ENCODE data around the gene SVIL.
"Not testable (repeated sequence)": the region's sequence is repeated elsewhere in the genome, so short reads cannot be mapped to it uniquely, and the experiment has no call there.

SVIL gene

DNA sequence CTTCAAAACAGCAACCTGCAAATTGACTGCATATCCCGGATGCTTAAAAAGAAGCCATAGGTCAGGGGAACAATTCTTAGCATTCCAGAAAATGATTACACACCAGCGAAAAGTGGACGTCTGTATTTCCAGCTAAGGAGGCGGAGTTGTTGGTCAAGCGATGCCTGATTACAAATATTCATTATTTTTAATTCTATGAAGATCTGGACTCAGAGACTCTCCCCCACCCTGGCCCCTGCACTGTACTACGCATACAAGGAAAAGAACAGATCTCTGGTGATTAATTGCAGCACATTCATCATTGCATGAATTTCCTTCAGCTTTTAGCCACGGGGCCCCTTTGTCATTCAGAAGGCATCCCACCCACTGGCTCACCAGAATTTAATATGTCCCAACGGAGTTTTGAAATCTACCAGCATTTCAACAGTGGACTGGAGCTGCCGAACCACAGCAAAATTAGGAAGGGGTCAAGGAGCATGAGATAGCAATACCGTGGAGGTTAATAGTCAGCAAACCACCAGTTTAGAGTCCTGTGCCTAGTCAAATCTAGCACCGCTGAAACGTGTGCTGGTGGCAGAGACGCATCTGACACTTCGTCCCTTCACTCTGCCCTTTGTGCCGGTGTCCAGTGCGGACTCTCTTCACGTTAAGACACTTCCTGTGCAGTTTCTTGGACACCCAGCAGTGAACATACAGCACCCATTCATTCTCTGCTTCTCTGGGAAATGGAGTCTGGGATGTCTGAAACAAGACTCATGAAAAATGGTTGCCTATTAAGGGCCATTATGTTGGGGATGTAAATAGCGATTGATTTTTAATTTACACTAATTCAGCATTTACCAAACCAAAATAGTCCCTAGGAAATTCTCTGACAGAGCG, 46.8 kb downstream of the SVIL start:
- in situ Hi-C loops (cut with MboI; ENCODE audit: low pct_unique_long_range_greater_than_20kb, low sequenced_read_pairs) = not testable (repeated sequence)

DNA sequence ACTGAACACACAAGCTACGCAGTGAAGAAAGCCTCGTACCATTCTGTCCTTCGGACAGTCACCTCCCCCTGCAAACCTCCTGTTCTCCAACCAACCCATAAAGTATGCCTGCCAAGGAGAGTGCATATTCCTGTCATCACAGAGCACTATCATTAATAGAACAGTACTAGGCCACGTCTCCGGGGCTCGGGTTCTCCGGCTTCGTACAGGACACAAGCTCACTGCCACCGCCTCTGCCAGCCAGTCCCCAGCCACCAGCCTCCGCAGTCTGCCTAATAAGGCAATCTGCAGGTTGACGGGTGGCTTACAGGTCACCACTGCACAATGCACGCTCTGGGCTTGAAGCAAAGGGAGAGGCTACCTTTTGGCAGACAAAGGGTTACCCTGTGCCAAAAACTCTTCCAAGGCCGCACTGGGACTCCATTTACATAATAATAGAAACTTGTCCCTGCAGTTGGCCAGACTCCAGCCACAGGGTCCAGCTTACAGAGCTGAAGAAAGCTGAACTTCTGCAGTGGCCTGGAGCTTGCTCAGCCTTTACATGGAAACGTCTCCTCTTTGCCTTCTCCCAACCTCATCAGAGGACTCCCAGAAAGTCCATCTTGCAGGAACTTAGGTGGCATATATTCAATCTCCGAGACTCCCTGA, 47.5 kb downstream of the SVIL start:
- in situ Hi-C loops (cut with MboI; ENCODE audit: low pct_unique_long_range_greater_than_20kb, low sequenced_read_pairs); DNase-seq: not testable (repeated sequence)

More for the DNA sequence above, 46.8 kb downstream of the SVIL start:
- not testable (repeated sequence) for DNase-seq

GRCh38 chr10:29586509-29586908, 48.3 kb downstream of the SVIL start:
- in situ Hi-C loops (cut with MboI; ENCODE audit: low pct_unique_long_range_greater_than_20kb, low sequenced_read_pairs) = no loop called here
- DNase-seq = no peak

GRCh38 chr10:29585488-29585976, 49.2 kb downstream of the SVIL start:
- in situ Hi-C loops (cut with MboI; ENCODE audit: low pct_unique_long_range_greater_than_20kb, low sequenced_read_pairs) = no loop called here
- DNase-seq = no peak

- DNase-seq = no peak
- in situ Hi-C loops (cut with MboI; ENCODE audit: low pct_unique_long_range_greater_than_20kb, low sequenced_read_pairs) = no loop called here
Measured at GRCh38 chr10:29584436-29584835, 50.3 kb downstream of the SVIL start.

DNA sequence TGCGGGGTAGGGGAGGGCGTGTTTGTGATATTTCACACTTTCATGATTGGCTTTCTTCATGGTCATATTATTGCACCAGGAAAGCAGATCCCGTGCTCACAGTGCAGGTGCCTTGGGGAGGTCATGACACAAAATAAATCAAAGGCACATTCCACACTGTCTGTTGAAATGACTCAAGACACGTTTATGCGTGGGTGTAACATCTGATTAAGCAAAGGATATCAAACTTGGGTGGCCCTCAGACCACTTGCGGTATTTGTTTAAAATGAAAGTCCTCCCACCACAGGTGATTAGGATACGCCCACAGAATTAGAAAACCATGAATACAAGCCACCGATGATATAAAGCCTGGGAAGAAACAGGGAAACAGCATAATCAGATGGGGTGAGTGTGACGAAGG, 51.1 kb downstream of the SVIL start:
- no peak for DNase-seq
- in situ Hi-C loops (cut with MboI; ENCODE audit: low pct_unique_long_range_greater_than_20kb, low sequenced_read_pairs) = no loop called here

DNA sequence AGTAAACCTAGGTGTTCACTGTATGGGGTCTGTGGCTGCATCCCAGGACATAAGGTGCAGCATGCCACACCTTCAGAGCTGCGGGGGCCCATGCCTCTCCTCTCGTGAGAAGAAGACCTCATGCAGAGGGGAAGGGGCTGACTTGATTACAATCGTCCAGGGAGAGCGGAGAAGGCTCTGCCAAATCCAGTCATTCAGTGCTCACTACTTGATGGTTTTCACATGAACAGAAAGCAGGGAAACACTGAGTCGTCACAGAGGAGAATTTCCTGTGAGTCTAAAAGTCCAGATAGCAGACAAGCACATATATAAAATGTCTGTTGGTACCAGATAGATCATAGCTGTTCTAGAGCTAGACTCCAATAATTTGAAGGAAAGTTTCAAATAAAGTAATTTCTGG, 52.0 kb downstream of the SVIL start:
- DNase-seq; in situ Hi-C loops (cut with MboI; ENCODE audit: low pct_unique_long_range_greater_than_20kb, low sequenced_read_pairs): not testable (repeated sequence)

- in situ Hi-C loops (cut with MboI; ENCODE audit: low pct_unique_long_range_greater_than_20kb, low sequenced_read_pairs) = no loop called here
- DNase-seq = no peak
Measured at GRCh38 chr10:29579455-29579970, 55.3 kb downstream of the SVIL start.

DNA sequence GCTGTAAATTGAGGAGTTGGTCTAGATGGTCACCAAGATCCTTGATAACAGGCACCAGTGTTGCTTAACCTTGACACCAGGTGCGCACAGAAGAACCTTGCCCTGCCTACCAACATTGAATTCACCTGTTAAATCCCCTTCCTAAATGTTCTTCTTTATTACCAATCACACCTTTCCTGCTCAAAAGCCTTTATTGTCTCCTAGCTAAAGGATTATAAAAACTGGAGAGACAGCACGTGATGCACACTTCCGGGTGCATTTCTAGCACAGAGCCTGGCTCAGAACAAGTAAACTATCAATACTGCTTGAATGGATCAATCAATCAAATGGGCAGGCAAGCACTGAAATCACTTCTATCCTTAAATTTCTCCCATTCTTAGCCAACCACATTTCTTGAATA, 56.3 kb downstream of the SVIL start:
- no peak for DNase-seq
- in situ Hi-C loops (cut with MboI; ENCODE audit: low pct_unique_long_range_greater_than_20kb, low sequenced_read_pairs) = no loop called here

DNA sequence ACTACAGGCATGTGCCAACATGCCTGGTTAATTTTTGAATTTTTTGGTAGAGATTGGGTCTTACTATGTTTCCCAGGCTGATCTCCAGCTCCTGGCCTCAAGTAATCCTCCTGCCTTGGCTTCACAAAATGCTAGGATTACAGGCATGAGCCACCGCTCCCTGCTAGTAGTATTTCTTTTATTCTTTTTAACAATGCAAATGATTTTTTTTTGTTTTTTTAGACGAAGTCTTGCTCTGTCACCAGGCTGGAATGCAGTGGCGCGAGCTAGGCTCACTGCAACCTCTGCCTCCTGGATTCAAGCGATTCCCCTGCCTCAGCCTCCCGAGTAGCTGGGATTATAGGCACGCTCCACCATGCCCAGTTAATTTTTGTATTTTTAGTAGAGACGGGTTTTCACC, 58.1 kb downstream of the SVIL start:
- no peak for DNase-seq
- in situ Hi-C loops (cut with MboI; ENCODE audit: low pct_unique_long_range_greater_than_20kb, low sequenced_read_pairs) = no loop called here

GRCh38 chr10:29575098-29575455, 59.7 kb downstream of the SVIL start:
- in situ Hi-C loops (cut with MboI; ENCODE audit: low pct_unique_long_range_greater_than_20kb, low sequenced_read_pairs) = no loop called here
- no peak for DNase-seq

DNA sequence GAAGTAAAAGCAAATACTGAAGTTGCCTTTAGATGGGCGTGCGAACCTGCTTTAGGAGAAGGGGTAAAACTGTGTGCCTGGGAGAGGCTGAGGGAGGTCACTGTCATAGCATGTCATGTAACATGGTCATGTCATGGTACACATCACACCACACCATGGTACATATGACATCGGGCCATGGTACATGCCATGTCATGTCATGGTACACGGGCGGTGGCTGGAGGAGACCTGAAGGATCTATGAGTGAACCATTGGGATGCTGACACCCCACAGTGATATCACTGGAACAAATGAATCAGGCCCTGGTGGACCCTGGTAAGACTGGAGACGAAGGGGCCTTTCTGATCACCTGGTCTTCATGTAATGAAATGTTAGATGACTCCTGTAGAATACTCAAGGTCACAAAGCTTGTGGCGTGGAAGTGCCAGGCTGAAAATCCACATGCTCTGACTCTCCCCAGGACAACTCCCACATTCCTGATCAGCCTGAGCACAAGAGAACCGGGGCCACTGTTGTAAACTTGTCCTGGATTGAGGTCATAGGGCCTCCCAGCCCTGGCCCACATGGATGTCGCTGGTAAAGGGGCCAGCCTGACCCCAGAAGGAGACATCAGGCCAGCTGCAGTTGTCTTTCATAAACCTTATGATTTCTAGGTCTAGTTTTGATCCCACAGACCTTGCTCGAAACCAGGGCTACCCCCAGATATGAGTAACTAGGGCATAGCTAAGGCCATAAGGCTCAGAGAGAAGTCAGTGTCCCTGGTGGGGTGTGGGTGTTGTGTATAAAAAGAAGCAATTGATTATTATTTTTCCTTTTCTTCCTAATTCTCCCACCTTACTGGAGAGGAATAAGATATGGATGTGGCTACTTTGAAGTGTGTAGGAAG, 60.3 kb downstream of the SVIL start:
- in situ Hi-C loops (cut with MboI; ENCODE audit: low pct_unique_long_range_greater_than_20kb, low sequenced_read_pairs); DNase-seq: not testable (repeated sequence)

DNA sequence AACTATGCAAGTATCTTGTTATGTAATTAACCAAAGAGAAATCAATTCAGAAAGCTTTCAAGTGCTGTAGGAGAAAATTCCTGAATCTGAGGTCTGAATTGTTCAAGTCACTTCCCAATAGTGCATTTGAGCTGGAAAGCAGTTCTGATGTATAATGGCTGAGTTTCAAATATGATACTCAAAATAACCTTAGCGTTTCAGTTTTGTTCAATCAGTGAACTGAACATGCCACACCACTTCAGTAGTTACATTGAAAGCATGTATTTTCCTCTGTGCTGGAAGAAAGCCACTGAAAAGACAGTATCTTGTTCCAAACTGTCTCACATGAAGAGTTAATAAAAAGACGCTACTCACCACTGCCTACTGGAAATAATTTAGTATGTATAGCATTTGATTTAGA, 64.5 kb downstream of the SVIL start:
- DNase-seq; in situ Hi-C loops (cut with MboI; ENCODE audit: low pct_unique_long_range_greater_than_20kb, low sequenced_read_pairs): not testable (repeated sequence)

- in situ Hi-C loops (cut with MboI; ENCODE audit: low pct_unique_long_range_greater_than_20kb, low sequenced_read_pairs) = no loop called here
- no peak for DNase-seq
Measured at GRCh38 chr10:29569795-29570194, 65.0 kb downstream of the SVIL start.

DNA sequence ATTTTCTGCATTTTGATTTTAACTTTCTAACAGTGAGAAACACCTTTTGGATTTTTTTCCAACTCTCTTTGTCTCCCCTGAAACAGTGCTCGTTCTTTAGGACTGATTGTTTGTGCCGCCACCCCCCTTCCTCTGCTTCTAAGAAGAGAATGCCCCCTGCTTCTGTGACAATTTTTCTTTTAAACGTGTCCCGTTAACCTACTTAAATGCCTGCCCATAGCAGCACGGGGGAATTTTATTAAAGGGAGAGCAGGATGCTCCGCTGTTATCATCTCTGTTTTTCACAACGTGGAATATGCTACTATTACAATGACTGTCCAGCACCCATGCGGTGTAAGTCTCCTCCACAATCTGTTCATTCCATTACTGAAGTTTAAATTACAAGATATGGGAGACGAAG, 67.8 kb downstream of the SVIL start:
- DNase-seq = no peak
- in situ Hi-C loops (cut with MboI; ENCODE audit: low pct_unique_long_range_greater_than_20kb, low sequenced_read_pairs) = no loop called here

GRCh38 chr10:29566209-29566608, 68.6 kb downstream of the SVIL start:
- DNase-seq; in situ Hi-C loops (cut with MboI; ENCODE audit: low pct_unique_long_range_greater_than_20kb, low sequenced_read_pairs): not testable (repeated sequence)

DNA sequence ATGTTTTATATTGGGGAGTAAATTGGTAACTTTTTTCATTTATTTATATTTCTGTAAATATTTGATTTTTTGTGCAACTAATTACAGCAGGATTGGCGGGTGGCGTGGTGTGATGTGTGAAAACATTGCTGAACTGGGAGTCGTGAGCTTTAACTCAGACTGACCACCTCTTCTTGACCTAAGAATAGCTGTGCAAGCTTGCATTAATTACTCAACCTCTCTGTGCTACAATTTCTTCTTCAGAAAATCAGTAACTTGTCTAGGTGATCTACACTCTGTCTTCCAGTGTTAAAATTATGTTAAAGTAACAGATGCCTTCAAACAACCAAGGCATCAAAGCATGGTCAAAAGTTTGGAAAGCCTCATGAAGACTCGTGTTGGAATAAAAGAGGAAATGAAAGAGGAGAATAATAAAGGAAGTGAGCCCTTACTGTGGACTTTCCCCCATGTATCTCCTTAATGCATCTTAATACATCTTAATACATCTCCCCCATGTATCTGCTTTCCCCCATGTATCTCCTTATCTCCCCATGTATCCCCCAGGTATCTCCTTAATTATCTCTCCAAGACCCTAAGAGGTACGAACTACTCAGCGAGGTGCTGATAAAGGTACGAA, 71.2 kb downstream of the SVIL start:
- DNase-seq = no peak
- in situ Hi-C loops (cut with MboI; ENCODE audit: low pct_unique_long_range_greater_than_20kb, low sequenced_read_pairs) = no loop called here

DNA sequence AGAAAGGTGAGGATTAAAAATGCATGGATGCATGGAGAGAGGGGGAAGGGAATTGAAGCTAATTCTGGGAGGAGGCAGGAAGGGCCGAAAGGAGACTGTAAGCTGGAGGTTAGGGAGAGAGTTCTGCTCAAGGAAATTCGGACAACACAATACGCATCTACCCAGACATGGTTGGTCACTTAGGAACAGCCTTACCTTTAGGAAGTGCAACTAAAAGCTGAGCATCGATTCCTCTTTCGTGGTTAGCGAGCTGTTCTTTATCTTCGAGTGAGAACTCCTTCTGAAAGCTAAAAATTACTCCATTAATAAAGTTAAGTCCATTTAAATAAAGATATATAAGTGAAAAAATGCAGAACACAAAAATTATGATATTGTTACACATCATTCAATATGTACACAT, 71.8 kb downstream of the SVIL start:
- DNase-seq; in situ Hi-C loops (cut with MboI; ENCODE audit: low pct_unique_long_range_greater_than_20kb, low sequenced_read_pairs): not testable (repeated sequence)

GRCh38 chr10:29559996-29560395, 74.8 kb downstream of the SVIL start:
- no peak for DNase-seq
- in situ Hi-C loops (cut with MboI; ENCODE audit: low pct_unique_long_range_greater_than_20kb, low sequenced_read_pairs) = no loop called here
